HepG2 (cell line): ENCODE measurements around the gene RPS28. TPM values are rescaled to one million over a fixed set of nuclear protein-coding genes. Genes with fewer than 3 reads are reported as not detected.
A peak's percentile ranks its signal among the peaks of the same experiment; 100 is the strongest.

Source experiments
- BRCA1 ChIP-seq: sonication (generic); formaldehyde crosslinking; IDR thresholded peaks from 2 replicates; pipeline ENCODE4 v1.4.0; 2020; ENCODE audit warnings: missing genetic modification reagents
- SOX6 ChIP-seq, 2 experiments: fragments of 450-650 bp in 1 of 2; sonication (generic) in 1 of 2; formaldehyde crosslinking in 1 of 2; IDR thresholded peaks; 2 replicates each; pipeline versions ENCODE4 v1.4.0 to v1.6.1; 2017 to 2020; ENCODE audit warnings: antibody characterized with exemption in 1 of 2, mild to moderate bottlenecking in 1 of 2, missing genetic modification reagents in 1 of 2
- TAF15 ChIP-seq: fragments of 200-400 bp; formaldehyde crosslinking; IDR thresholded peaks from one replicate; pipeline ENCODE4 v1.6.1; 2018; ENCODE audit warnings: mild to moderate bottlenecking, low read depth, low read length; ENCODE audit not compliant: poor library complexity, severe bottlenecking
- TBX2 ChIP-seq: sonication (generic); formaldehyde crosslinking; IDR thresholded peaks from 2 replicates; pipeline ENCODE4 v1.5.0; 2020; ENCODE audit warnings: missing genetic modification reagents, mild to moderate bottlenecking, borderline replicate concordance
- ZFAT ChIP-seq: sonication (generic); formaldehyde crosslinking; conservative IDR thresholded peaks from 2 replicates; pipeline ENCODE4 v1.8.1; 2023; ENCODE audit warnings: missing genetic modification reagents, inconsistent platforms
- ZNF451 ChIP-seq: sonication (generic); formaldehyde crosslinking; IDR thresholded peaks from 2 replicates; pipeline ENCODE4 v1.5.0; 2020; ENCODE audit warnings: mild to moderate bottlenecking, missing genetic modification reagents
- ZNF530 ChIP-seq: sonication (generic); formaldehyde crosslinking; IDR thresholded peaks from 2 replicates; pipeline ENCODE4 v1.5.0; 2020; ENCODE audit warnings: low read depth, mild to moderate bottlenecking, missing genetic modification reagents
- ZNF781 ChIP-seq: sonication (generic); formaldehyde crosslinking; IDR thresholded peaks from 2 replicates; pipeline ENCODE4 v1.5.1; 2020; ENCODE audit warnings: borderline replicate concordance, mild to moderate bottlenecking, missing genetic modification reagents; ENCODE audit errors: not compliant biosample characterization
- polyA plus RNA-seq, 8 experiments: library from polyadenylated mRNA; depleted of rRNA in 3 of 8; stranded (reverse) in 7 of 8; unstranded in 1 of 8; fragments of >200 nt; fragmentation: Illumina TruSeq in 4 of 8; extraction: Trizol in 4 of 8; gene quantifications; 2 replicates each; pipeline versions ENCODE4 v1.2.1 to v1.2.3, GENCODE V29; 2011 to 2016; ENCODE audit warnings: low read depth in 4 of 8, missing spikeins in 1 of 8, mixed read lengths in 1 of 8; ENCODE audit not compliant: insufficient read depth in 1 of 8
- total RNA-seq, 5 experiments: library from RNA; depleted of rRNA; stranded (reverse); fragments of >200 nt; fragmentation: Illumina TruSeq; extraction: Trizol; gene quantifications; 2 replicates each; pipeline ENCODE4 v1.2.3, GENCODE V29; 2016; ENCODE audit warnings: low read depth in 1 of 5
- TF ChIP-seq, protein P1 (sequence below): sonication (generic); formaldehyde crosslinking; IDR thresholded peaks from 2 replicates; pipeline ENCODE4 v1.4.0; 2020; ENCODE audit warnings: mild to moderate bottlenecking, missing genetic modification reagents, borderline replicate concordance
- TF ChIP-seq, protein P2 (sequence below): IDR thresholded peaks from 2 replicates; pipeline ENCODE4 v1.6.1; 2016; ENCODE audit warnings: control low read depth
- TF ChIP-seq, protein P3 (sequence below): IDR thresholded peaks from 2 replicates; pipeline ENCODE4 v1.6.1; 2016; ENCODE audit warnings: low read depth
- TF ChIP-seq, protein P4 (sequence below): sonication (generic); formaldehyde crosslinking; IDR thresholded peaks from 2 replicates; pipeline ENCODE4 v1.8.1; 2022; ENCODE audit warnings: low read depth, mild to moderate bottlenecking, missing genetic modification reagents
- TF ChIP-seq, protein P5 (sequence below): IDR thresholded peaks from 2 replicates; pipeline ENCODE4 v1.4.0; 2020; ENCODE audit warnings: mild to moderate bottlenecking, missing genetic modification reagents

Gene RPS28
- total and polyA plus RNA-seq, 2 of the 13 experiments (the other 11 are each of a cell fraction or from before 2014, with no cell fraction given): 281 to 545 TPM

DNA sequence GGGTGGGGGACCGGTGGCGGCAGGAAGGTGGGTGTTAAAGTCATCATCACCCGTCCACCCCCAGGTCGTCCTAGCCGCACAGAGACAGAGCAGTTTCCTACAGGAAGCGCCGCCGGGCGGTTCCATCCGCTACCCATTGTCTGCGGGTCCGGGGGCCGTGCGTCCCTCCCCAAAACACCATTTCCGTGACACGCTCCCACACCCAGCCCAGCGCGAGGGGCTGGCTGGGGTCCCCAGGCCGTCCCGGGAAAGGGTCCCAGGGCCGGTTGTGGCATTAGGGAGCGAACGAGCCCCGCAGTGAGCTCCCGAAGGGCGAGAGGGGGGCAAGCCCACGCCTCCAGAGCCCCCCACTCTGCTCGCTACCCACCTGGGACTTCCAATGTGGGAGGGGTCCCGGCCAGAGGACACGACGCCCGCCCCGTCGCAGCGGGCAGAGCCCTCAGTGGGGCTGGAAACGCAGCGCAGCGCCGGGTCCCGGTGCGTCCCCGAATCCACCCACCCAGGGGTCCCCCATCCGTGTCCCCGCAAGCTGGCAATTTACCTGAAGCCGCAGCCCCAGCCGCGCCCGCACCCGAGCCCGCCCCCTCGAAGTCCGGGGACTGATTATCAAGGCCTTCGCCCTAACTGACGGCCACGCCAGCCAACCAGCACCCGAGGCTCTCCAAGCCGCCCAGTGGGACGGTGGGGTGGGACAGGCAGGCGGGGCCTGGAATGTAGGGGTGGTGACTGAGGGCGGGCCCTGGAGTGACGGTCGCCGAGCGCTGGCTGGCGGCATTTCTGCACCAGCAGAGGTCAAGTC, 21.6 kb downstream of the RPS28 start, which contains the start of gene KANK3 (continued):
- TF ChIP-seq, protein P1, sequence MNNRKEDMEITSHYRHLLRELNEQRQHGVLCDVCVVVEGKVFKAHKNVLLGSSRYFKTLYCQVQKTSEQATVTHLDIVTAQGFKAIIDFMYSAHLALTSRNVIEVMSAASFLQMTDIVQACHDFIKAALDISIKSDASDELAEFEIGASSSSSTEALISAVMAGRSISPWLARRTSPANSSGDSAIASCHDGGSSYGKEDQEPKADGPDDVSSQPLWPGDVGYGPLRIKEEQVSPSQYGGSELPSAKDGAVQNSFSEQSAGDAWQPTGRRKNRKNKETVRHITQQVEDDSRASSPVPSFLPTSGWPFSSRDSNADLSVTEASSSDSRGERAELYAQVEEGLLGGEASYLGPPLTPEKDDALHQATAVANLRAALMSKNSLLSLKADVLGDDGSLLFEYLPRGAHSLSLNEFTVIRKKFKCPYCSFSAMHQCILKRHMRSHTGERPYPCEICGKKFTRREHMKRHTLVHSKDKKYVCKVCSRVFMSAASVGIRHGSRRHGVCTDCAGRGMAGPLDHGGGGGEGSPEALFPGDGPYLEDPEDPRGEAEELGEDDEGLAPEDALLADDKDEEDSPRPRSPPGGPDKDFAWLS: no peak
- no peak for TF ChIP-seq ZNF530 (CRISPR knock-in tag)
- TF ChIP-seq ZNF781 (CRISPR knock-in tag): no peak
- TF ChIP-seq, protein P2, sequence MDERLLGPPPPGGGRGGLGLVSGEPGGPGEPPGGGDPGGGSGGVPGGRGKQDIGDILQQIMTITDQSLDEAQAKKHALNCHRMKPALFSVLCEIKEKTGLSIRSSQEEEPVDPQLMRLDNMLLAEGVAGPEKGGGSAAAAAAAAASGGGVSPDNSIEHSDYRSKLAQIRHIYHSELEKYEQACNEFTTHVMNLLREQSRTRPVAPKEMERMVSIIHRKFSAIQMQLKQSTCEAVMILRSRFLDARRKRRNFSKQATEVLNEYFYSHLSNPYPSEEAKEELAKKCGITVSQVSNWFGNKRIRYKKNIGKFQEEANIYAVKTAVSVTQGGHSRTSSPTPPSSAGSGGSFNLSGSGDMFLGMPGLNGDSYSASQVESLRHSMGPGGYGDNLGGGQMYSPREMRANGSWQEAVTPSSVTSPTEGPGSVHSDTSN (CRISPR knock-in tag): peak; percentile 96
- TF ChIP-seq TAF15: no peak
- TF ChIP-seq, protein P3, sequence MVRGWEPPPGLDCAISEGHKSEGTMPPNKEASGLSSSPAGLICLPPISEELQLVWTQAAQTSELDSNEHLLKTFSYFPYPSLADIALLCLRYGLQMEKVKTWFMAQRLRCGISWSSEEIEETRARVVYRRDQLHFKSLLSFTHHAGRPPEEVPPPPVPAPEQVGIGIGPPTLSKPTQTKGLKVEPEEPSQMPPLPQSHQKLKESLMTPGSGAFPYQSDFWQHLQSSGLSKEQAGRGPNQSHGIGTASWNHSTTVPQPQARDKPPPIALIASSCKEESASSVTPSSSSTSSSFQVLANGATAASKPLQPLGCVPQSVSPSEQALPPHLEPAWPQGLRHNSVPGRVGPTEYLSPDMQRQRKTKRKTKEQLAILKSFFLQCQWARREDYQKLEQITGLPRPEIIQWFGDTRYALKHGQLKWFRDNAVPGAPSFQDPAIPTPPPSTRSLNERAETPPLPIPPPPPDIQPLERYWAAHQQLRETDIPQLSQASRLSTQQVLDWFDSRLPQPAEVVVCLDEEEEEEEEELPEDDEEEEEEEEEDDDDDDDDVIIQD (CRISPR knock-in tag): no peak
- no peak; the same call in 1 of the 2 replicates for TF ChIP-seq BRCA1
- TF ChIP-seq TBX2 (CRISPR knock-in tag): peak; percentile 50; the same call in 1 of the 2 replicates
- TF ChIP-seq SOX6 (IDR thresholded peaks at IDR 0.05): no peak
- TF ChIP-seq SOX6 (CRISPR knock-in tag; IDR thresholded peaks at IDR 0.05): peak; percentile 40; the same call in 1 of the 2 replicates
- TF ChIP-seq, protein P4, sequence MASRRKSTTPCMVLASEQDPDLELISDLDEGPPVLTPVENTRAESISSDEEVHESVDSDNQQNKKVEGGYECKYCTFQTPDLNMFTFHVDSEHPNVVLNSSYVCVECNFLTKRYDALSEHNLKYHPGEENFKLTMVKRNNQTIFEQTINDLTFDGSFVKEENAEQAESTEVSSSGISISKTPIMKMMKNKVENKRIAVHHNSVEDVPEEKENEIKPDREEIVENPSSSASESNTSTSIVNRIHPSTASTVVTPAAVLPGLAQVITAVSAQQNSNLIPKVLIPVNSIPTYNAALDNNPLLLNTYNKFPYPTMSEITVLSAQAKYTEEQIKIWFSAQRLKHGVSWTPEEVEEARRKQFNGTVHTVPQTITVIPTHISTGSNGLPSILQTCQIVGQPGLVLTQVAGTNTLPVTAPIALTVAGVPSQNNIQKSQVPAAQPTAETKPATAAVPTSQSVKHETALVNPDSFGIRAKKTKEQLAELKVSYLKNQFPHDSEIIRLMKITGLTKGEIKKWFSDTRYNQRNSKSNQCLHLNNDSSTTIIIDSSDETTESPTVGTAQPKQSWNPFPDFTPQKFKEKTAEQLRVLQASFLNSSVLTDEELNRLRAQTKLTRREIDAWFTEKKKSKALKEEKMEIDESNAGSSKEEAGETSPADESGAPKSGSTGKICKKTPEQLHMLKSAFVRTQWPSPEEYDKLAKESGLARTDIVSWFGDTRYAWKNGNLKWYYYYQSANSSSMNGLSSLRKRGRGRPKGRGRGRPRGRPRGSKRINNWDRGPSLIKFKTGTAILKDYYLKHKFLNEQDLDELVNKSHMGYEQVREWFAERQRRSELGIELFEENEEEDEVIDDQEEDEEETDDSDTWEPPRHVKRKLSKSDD (CRISPR knock-in tag): no peak
- no peak for TF ChIP-seq ZNF451 (CRISPR knock-in tag)
- TF ChIP-seq ZFAT (CRISPR knock-in tag): no peak
- TF ChIP-seq, protein P5, sequence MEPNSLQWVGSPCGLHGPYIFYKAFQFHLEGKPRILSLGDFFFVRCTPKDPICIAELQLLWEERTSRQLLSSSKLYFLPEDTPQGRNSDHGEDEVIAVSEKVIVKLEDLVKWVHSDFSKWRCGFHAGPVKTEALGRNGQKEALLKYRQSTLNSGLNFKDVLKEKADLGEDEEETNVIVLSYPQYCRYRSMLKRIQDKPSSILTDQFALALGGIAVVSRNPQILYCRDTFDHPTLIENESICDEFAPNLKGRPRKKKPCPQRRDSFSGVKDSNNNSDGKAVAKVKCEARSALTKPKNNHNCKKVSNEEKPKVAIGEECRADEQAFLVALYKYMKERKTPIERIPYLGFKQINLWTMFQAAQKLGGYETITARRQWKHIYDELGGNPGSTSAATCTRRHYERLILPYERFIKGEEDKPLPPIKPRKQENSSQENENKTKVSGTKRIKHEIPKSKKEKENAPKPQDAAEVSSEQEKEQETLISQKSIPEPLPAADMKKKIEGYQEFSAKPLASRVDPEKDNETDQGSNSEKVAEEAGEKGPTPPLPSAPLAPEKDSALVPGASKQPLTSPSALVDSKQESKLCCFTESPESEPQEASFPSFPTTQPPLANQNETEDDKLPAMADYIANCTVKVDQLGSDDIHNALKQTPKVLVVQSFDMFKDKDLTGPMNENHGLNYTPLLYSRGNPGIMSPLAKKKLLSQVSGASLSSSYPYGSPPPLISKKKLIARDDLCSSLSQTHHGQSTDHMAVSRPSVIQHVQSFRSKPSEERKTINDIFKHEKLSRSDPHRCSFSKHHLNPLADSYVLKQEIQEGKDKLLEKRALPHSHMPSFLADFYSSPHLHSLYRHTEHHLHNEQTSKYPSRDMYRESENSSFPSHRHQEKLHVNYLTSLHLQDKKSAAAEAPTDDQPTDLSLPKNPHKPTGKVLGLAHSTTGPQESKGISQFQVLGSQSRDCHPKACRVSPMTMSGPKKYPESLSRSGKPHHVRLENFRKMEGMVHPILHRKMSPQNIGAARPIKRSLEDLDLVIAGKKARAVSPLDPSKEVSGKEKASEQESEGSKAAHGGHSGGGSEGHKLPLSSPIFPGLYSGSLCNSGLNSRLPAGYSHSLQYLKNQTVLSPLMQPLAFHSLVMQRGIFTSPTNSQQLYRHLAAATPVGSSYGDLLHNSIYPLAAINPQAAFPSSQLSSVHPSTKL (CRISPR knock-in tag): no peak
